Measurements from ENCODE around the gene IFTAP. TPM values are rescaled to one million over a fixed set of nuclear protein-coding genes. Genes with fewer than 3 reads are reported as not detected.

The IFTAP gene
- total RNA-seq, 1 donor from 2014 or later = 19.7 TPM

- no peak overlapping the region for H3K4me3 ChIP-seq (ENCODE audit: low read depth, low read length)
- DNase-seq (ENCODE audit: low read depth) = peak; percentile 40
- peak; percentile 96 for TF ChIP-seq CTCF (conservative IDR thresholded peaks at IDR 0.05; ENCODE audit: low read depth, low read length)
Observed at GRCh38 chr11:36702330-36703054, 108.2 kb downstream of the IFTAP start.

- no peak for DNase-seq (ENCODE audit: low read depth)
- no peak for TF ChIP-seq CTCF (conservative IDR thresholded peaks at IDR 0.05; ENCODE audit: low read depth, low read length)
- H3K4me3 ChIP-seq (ENCODE audit: low read depth, low read length) = no peak overlapping the region
Observed at GRCh38 chr11:36703055-36703404, 108.7 kb downstream of the IFTAP start.

Other genes starting within 250 kb of the IFTAP start
- 7.5 and 9.8 TPM in 2 replicates for gene TRAF6, start 84.2 kb upstream of the IFTAP start, total RNA-seq
- gene RAG1, start 26.5 kb upstream of the IFTAP start, total RNA-seq = 1.0 and 2.0 TPM in 2 replicates
- gene RAG2, start 3.7 kb downstream of the IFTAP start, total RNA-seq = not detected in 2 replicates